H1 (cell line): ENCODE results near the gene CPED1. TPM values are rescaled to one million over a fixed set of nuclear protein-coding genes. Genes with fewer than 3 reads are reported as not detected.

Experiments used
- CTCF ChIA-PET: fragments of 300-600 bp; sonication (Branson Sonifier 250); formaldehyde crosslinking; loops from one replicate; lab custom pipeline; 2021; ENCODE audit not compliant: partially characterized antibody; lab: Charles Lee
- POLR2A ChIA-PET: fragments of 300-600 bp; sonication (Branson Sonifier 250); formaldehyde crosslinking; loops from one replicate; lab custom pipeline; 2021; ENCODE audit warnings: inconsistent platforms; ENCODE audit not compliant: partially characterized antibody; lab: Charles Lee
- DNase-seq, 2 experiments: peaks; one replicate each; pipeline versions ENCODE4 v3.0.0 to v3.0.0-alpha.2; 2010 to 2022; ENCODE audit warnings: low spot score in 2 of 2, low read depth in 1 of 2, mixed read lengths in 1 of 2
- FAIRE-seq: peaks from 2 replicates; lab custom pipeline; 2011; peaks lifted over from hg19 to GRCh38; lab: Jason Lieb, UNC
- H2AFZ ChIP-seq: 2 replicates; pipeline ENCODE4 v1.8.1; 2012; ENCODE audit warnings: low read length, inconsistent platforms
- H2AK5ac ChIP-seq: 2 replicates; pipeline ENCODE4 v1.6.1; 2013; ENCODE audit warnings: low read depth, low read length
- H2BK120ac ChIP-seq: replicated peaks from 2 replicates; pipeline ENCODE3; 2013; ENCODE audit warnings: low read depth, low read length, inconsistent platforms
- H2BK12ac ChIP-seq: 2 replicates; pipeline ENCODE4 v1.6.1; 2013; ENCODE audit warnings: low read depth, low read length
- H2BK15ac ChIP-seq: 2 replicates; pipeline ENCODE4 v1.6.1; 2013; ENCODE audit warnings: low read length
- H2BK20ac ChIP-seq: 2 replicates; pipeline ENCODE4 v1.6.1; 2013; ENCODE audit warnings: low read length
- H2BK5ac ChIP-seq: 2 replicates; pipeline ENCODE4 v1.6.1; 2013; ENCODE audit warnings: low read depth, low read length
- H3K14ac ChIP-seq: 2 replicates; pipeline ENCODE4 v1.6.1; 2013; ENCODE audit warnings: inconsistent platforms; ENCODE audit not compliant: insufficient read length
- H3K18ac ChIP-seq: 2 replicates; pipeline ENCODE4 v1.6.1; 2013; ENCODE audit warnings: low read length; ENCODE audit errors: extremely low read depth
- H3K23ac ChIP-seq: 2 replicates; pipeline ENCODE4 v1.6.1; 2013; ENCODE audit warnings: inconsistent platforms; ENCODE audit not compliant: insufficient read length
- H3K23me2 ChIP-seq: 2 replicates; pipeline ENCODE4 v1.6.1; 2013; ENCODE audit warnings: low read depth, low read length
- H3K27ac ChIP-seq: 2 replicates; pipeline ENCODE4 v1.6.1; 2011; ENCODE audit warnings: low read depth, low read length, inconsistent platforms
- H3K27me3 ChIP-seq, 4 experiments: replicated peaks in 1 of 4; 1 replicate in 1 of 4; 2 replicates in 3 of 4; pipeline versions ENCODE4 v1.6.1 to v1.8.1; 2011 to 2013; ENCODE audit warnings: low read length in 3 of 4, mild to moderate bottlenecking in 3 of 4, inconsistent platforms in 2 of 4, mixed read lengths in 2 of 4, moderate library complexity in 1 of 4; ENCODE audit not compliant: control insufficient read depth in 3 of 4, insufficient read depth in 3 of 4; ENCODE audit errors: extremely low read depth in 1 of 4
- H3K36me3 ChIP-seq, 4 experiments: 2 replicates each; pipeline versions ENCODE4 v1.6.1 to v1.8.1; 2011 to 2013; ENCODE audit warnings: mild to moderate bottlenecking in 4 of 4, low read length in 3 of 4, moderate library complexity in 2 of 4, control low read depth in 1 of 4, inconsistent platforms in 1 of 4; ENCODE audit not compliant: insufficient read depth in 4 of 4, control insufficient read depth in 2 of 4
- H3K4ac ChIP-seq: replicated peaks from 2 replicates; pipeline ENCODE3; 2013; ENCODE audit warnings: low read length, low read depth, mixed read lengths, inconsistent platforms; ENCODE audit not compliant: insufficient read length
- H3K4me1 ChIP-seq, 4 experiments: replicated peaks in 1 of 4; 1 replicate in 1 of 4; 2 replicates in 3 of 4; pipeline versions ENCODE4 v1.6.1 to v1.8.1; 2011 to 2013; ENCODE audit warnings: low read length in 3 of 4, inconsistent platforms in 2 of 4, mixed read lengths in 1 of 4; ENCODE audit not compliant: insufficient read depth in 4 of 4, control insufficient read depth in 3 of 4
- H3K4me2 ChIP-seq, 2 experiments: 2 replicates each; pipeline versions ENCODE4 v1.6.1 to v1.8.1; 2011 to 2013; ENCODE audit warnings: low read depth in 2 of 2, low read length in 2 of 2, control low read depth in 1 of 2, inconsistent platforms in 1 of 2, mild to moderate bottlenecking in 1 of 2; ENCODE audit not compliant: insufficient read depth in 1 of 2
- H3K4me3 ChIP-seq, 4 experiments: fragments of 200-600, 300-600 bp in 1 of 4; sonication (generic), shearing (Covaris generic), sonication (Bioruptor Twin) in 1 of 4; 2 replicates each; pipeline versions ENCODE4 v1.5.1 to v1.8.1; 2011 to 2016; ENCODE audit warnings: low read length in 4 of 4, low read depth in 3 of 4, control low read depth in 2 of 4, inconsistent platforms in 2 of 4, mild to moderate bottlenecking in 2 of 4, mixed read lengths in 1 of 4, moderate library complexity in 1 of 4; ENCODE audit not compliant: insufficient read depth in 2 of 4; ENCODE audit errors: extremely low read depth in 1 of 4
- H3K56ac ChIP-seq: replicated peaks from 2 replicates; pipeline ENCODE3; 2013; ENCODE audit warnings: low read depth, mild to moderate bottlenecking, mixed read lengths, low read length, inconsistent platforms; ENCODE audit not compliant: insufficient read length
- H3K79me1 ChIP-seq: 2 replicates; pipeline ENCODE4 v1.6.1; 2013; ENCODE audit warnings: low read depth, low read length, control low read depth
- H3K79me2 ChIP-seq, 2 experiments: 2 replicates each; pipeline versions ENCODE4 v1.6.1 to v1.8.1; 2012 to 2013; ENCODE audit warnings: low read length in 2 of 2, mild to moderate bottlenecking in 2 of 2, inconsistent platforms in 1 of 2; ENCODE audit not compliant: insufficient read depth in 2 of 2, control insufficient read depth in 1 of 2
- H3K9ac ChIP-seq, 4 experiments: replicated peaks in 1 of 4; 1 replicate in 1 of 4; 2 replicates in 3 of 4; pipeline versions ENCODE4 v1.6.1 to v1.8.1; 2011 to 2013; ENCODE audit warnings: low read depth in 3 of 4, low read length in 3 of 4, control low read depth in 2 of 4, mild to moderate bottlenecking in 2 of 4, moderate library complexity in 2 of 4, inconsistent platforms in 1 of 4; ENCODE audit errors: extremely low read depth in 1 of 4
- H3K9me3 ChIP-seq, 2 experiments: 2 replicates each; pipeline versions ENCODE4 v1.6.1 to v1.8.1; 2012 to 2013; ENCODE audit warnings: mild to moderate bottlenecking in 2 of 2, moderate library complexity in 2 of 2, control low read depth in 1 of 2, inconsistent platforms in 1 of 2, low read depth in 1 of 2, low read length in 1 of 2, mixed read lengths in 1 of 2; ENCODE audit not compliant: insufficient read depth in 2 of 2
- H4K20me1 ChIP-seq, 2 experiments: replicated peaks in 1 of 2; 2 replicates each; pipeline versions ENCODE3 to v1.8.1; 2011 to 2013; ENCODE audit warnings: inconsistent platforms in 2 of 2, low read length in 2 of 2, mild to moderate bottlenecking in 1 of 2; ENCODE audit not compliant: insufficient read depth in 2 of 2, control insufficient read depth in 1 of 2
- H4K5ac ChIP-seq: 2 replicates; pipeline ENCODE4 v1.6.1; 2013; ENCODE audit warnings: low read length, low read depth, mixed read lengths, inconsistent platforms; ENCODE audit not compliant: insufficient read length
- H4K8ac ChIP-seq: 2 replicates; pipeline ENCODE4 v1.8.0; 2013; ENCODE audit warnings: mild to moderate bottlenecking, moderate library complexity, low read length, inconsistent platforms; ENCODE audit not compliant: insufficient read depth; ENCODE audit errors: extremely low read depth
- H4K91ac ChIP-seq: replicated peaks from 2 replicates; pipeline ENCODE3; 2013; ENCODE audit warnings: low read length, mixed read lengths, inconsistent platforms; ENCODE audit not compliant: insufficient read length
- CBX5 ChIP-seq: fragments of 300-800, 300-1000 bp; sonication (generic); IDR thresholded peaks from 2 replicates; pipeline ENCODE4 v1.7.1; 2016; ENCODE audit warnings: antibody characterized with exemption, low read length, low read depth
- GABPA ChIP-seq: IDR thresholded peaks from 2 replicates; pipeline ENCODE4 v1.6.1; 2011; ENCODE audit warnings: mild to moderate bottlenecking, low read length, moderate library complexity, borderline replicate concordance; ENCODE audit not compliant: insufficient read depth
- JUND ChIP-seq: IDR thresholded peaks from 2 replicates; pipeline ENCODE4 v1.6.1; 2011; ENCODE audit warnings: mild to moderate bottlenecking, improper control_type of control experiment, low read length
- SP2 ChIP-seq: IDR thresholded peaks from 2 replicates; pipeline ENCODE4 v1.6.1; 2012; ENCODE audit warnings: mild to moderate bottlenecking, low read length, inconsistent platforms
- SRF ChIP-seq: IDR thresholded peaks from 2 replicates; pipeline ENCODE4 v1.6.1; 2011; ENCODE audit warnings: mild to moderate bottlenecking, low read depth, low read length, moderate library complexity
- ZNF274 ChIP-seq: IDR thresholded peaks from 2 replicates; pipeline ENCODE4 v1.7.0; 2012; ENCODE audit warnings: low read length, borderline replicate concordance; ENCODE audit errors: extremely low read depth
- WGBS, 2 experiments: shearing (Covaris generic) in 1 of 2; methylation state at CpG; one replicate each; pipeline versions ENCODE4 v1.1.6 to v1.1.7; 2013 to 2015; ENCODE audit warnings: low lambda C conversion rate in 2 of 2, mixed read lengths in 2 of 2, inconsistent platforms in 1 of 2, low coverage in 1 of 2, missing lambda C conversion rate in 1 of 2; ENCODE audit not compliant: insufficient replicate concordance in 2 of 2, insufficient coverage in 1 of 2, insufficient read length in 1 of 2; ENCODE audit errors: extremely low coverage in 1 of 2, missing lambda C conversion rate in 1 of 2; 5-methylcytosine and 5-hydroxymethylcytosine counted together
- polyA plus RNA-seq, 7 experiments: library from polyadenylated mRNA; depleted of rRNA in 3 of 7; stranded (reverse) in 5 of 7; unstranded in 2 of 7; fragments of >200 nt in 5 of 7; fragments of 200-250 nt in 2 of 7; gene quantifications; 1 replicate in 5 of 7; 2 replicates in 1 of 7; 4 replicates in 1 of 7; pipeline versions ENCODE4 v1.2.1 to v1.2.3, GENCODE V29; 2011 to 2013; ENCODE audit warnings: missing spikeins in 2 of 7, mixed read lengths in 2 of 7
- total RNA-seq: library from RNA; stranded (reverse); fragmentation: NEBNext Ultra II Directional; extraction: Animal tissue kit (Norgen Biotek cat#: 25700); gene quantifications from 2 replicates; pipeline ENCODE4 v1.2.1, GENCODE V29; 2021

CPED1 gene
- total and polyA plus RNA-seq, 2 of the 8 experiments (the other 6 are each of a cell fraction or from before 2014, with no cell fraction given), result 0.08 to 0.39 TPM

- no peak overlapping the region for H3K18ac ChIP-seq
- no peak overlapping the region for H3K27ac ChIP-seq
- no peak overlapping the region for H3K56ac ChIP-seq
- H2BK120ac ChIP-seq, result no peak overlapping the region
- H3K4me2 ChIP-seq, result no peak overlapping the region
- no peak overlapping the region for H4K91ac ChIP-seq
- H2AFZ ChIP-seq, result no peak overlapping the region
- H3K36me3 ChIP-seq, result no peaks in the 10 kb centered on the region
- no peak overlapping the region for H3K4me3 ChIP-seq
- no peak overlapping the region for H3K4ac ChIP-seq
- H3K9me3 ChIP-seq, result no peaks in the 10 kb centered on the region
- no peak for DNase-seq
- no peak for FAIRE-seq
- H3K4me1 ChIP-seq, result no peaks in the 10 kb centered on the region
- no peaks in the 10 kb centered on the region for H3K23me2 ChIP-seq
- POLR2A ChIA-PET, result no interaction called here
- no peaks in the 10 kb centered on the region for H3K27me3 ChIP-seq
- H2BK12ac ChIP-seq, result no peak overlapping the region
- no peak overlapping the region for H2AK5ac ChIP-seq
- peak overlapping the region; percentile 6; the same call in 1 of the 2 replicates for H2BK20ac ChIP-seq
- H2BK15ac ChIP-seq, result no peak overlapping the region
- H3K23ac ChIP-seq, result no peak overlapping the region
- WGBS, 2 experiments, result 96% methylated on average over 3 of the region's 3 CpGs; no CpG with 5 or more reads in 1 of the 2 experiments
- CTCF ChIA-PET, result interaction anchor here (0.6 to 2.3 kb wide), 4 partner anchors 16 to 42 kb away, joined by 3 to 4 read pairs (median 4); no protein-coding TSS in a partner anchor
- no peak for TF ChIP-seq JUND
- no peak for TF ChIP-seq ZNF274
- no peak for TF ChIP-seq CBX5
- no peak for TF ChIP-seq SP2
- no peak for TF ChIP-seq SRF
- TF ChIP-seq GABPA, result no peak
- no peak overlapping the region for H4K8ac ChIP-seq
- no peak overlapping the region for H4K5ac ChIP-seq
- H4K20me1 ChIP-seq, result no peaks in the 10 kb centered on the region
- H2BK5ac ChIP-seq, result no peak overlapping the region
- no peak overlapping the region for H3K9ac ChIP-seq
- H3K14ac ChIP-seq, result no peak overlapping the region
- H3K79me2 ChIP-seq, result no peaks in the 10 kb centered on the region
- no peaks in the 10 kb centered on the region for H3K79me1 ChIP-seq
Measured at GRCh38 chr7:121042899-121043298, 54.4 kb downstream of the CPED1 start.
